PC-9 (cell line): ENCODE results near the gene SLC26A2.

Experiments used
- EZH2 ChIP-seq: fragments of 200-600 bp; sonication (generic); IDR thresholded peaks from 2 replicates; pipeline ENCODE4 v1.8.0; 2017; ENCODE audit warnings: antibody characterized with exemption, low read depth
- TF ChIP-seq, protein P1 (sequence below): fragments of 200-600 bp; sonication (generic); conservative IDR thresholded peaks from 2 replicates; pipeline ENCODE4 v1.6.1; 2017; ENCODE audit warnings: mixed run types, antibody characterized with exemption, mild to moderate bottlenecking, moderate library complexity

DNA sequence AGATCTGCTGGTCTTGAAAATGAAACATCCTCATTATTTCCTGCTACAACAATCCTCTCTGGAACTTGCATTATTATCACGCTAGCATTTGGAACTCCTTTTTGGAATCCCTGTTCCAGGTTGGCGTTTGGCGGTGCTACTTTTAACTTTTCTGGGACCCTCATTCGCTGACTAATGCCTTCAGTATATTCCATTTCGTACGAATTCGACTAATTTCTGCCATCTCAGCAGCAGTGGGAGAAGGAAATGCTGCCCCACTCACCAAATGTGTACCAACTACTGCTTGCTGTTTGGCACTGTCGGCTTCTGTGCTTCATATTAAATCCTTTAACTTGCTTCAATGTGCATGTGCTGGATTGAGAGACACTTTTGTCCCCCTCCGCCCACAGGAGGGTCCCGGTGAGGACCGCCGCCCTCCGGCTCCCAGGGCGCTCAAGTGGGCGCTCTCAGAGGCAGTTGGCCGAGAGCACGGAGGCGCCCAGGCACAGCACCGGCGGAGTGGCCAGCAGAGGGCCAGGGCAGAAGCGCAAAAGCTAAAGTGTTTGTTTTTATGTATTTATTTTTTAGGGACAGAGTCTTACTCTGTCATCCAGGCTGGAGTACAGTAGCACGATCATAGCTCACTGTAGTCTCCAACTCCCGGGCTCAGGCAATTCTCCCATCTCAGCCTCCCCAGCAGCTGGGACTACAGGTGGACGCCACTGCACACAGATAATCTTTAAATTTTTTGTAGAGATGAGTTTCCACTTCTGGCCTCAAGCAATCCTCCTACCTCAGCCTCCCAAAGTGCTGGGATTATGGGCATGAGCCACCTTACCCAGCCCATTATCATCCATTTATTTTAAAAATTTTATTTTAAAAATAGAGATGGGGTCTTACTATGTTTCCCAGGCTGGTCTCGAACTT is 27.9 kb upstream of the SLC26A2 start:
- TF ChIP-seq, protein P1, sequence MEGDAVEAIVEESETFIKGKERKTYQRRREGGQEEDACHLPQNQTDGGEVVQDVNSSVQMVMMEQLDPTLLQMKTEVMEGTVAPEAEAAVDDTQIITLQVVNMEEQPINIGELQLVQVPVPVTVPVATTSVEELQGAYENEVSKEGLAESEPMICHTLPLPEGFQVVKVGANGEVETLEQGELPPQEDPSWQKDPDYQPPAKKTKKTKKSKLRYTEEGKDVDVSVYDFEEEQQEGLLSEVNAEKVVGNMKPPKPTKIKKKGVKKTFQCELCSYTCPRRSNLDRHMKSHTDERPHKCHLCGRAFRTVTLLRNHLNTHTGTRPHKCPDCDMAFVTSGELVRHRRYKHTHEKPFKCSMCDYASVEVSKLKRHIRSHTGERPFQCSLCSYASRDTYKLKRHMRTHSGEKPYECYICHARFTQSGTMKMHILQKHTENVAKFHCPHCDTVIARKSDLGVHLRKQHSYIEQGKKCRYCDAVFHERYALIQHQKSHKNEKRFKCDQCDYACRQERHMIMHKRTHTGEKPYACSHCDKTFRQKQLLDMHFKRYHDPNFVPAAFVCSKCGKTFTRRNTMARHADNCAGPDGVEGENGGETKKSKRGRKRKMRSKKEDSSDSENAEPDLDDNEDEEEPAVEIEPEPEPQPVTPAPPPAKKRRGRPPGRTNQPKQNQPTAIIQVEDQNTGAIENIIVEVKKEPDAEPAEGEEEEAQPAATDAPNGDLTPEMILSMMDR, result peak; percentile 61
- no peak for TF ChIP-seq EZH2
